SK-N-SH treated with all-trans-retinoic acid at 6 μM for 48 hours (cell line): ENCODE results near the gene TMEM132D.

Experiments
- ATAC-seq: fragments of 200-7000 bp; cut with Tn5 transposase; 3 replicates; pipeline ENCODE4 v1.9.1; 2020; ENCODE audit warnings: mild to moderate bottlenecking, moderate library complexity
- BACH2 ChIP-seq: fragments of 250-450 bp; sonication (Bioruptor Pico); IDR thresholded peaks from 2 replicates; pipeline ENCODE4 v1.9.0; 2021; ENCODE audit warnings: mild to moderate bottlenecking, borderline replicate concordance
- CSDC2 ChIP-seq: fragments of 250-450 bp; sonication (Bioruptor Pico); IDR thresholded peaks from 2 replicates; pipeline ENCODE4 v1.5.0; 2020; ENCODE audit warnings: mild to moderate bottlenecking, moderate library complexity
- ESRRG ChIP-seq: fragments of 250-450 bp; sonication (Bioruptor Pico); IDR thresholded peaks from 2 replicates; pipeline ENCODE4 v1.6.1; 2021; ENCODE audit warnings: mild to moderate bottlenecking
- GLIS3 ChIP-seq: fragments of 250-450 bp; sonication (Bioruptor Pico); IDR thresholded peaks from 2 replicates; pipeline ENCODE4 v1.5.0; 2020; ENCODE audit warnings: mild to moderate bottlenecking, moderate library complexity
- ISL1 ChIP-seq: fragments of 250-450 bp; sonication (Bioruptor Pico); IDR thresholded peaks from 2 replicates; pipeline ENCODE4 v2.1.2; 2022; ENCODE audit warnings: mild to moderate bottlenecking, moderate library complexity
- OSR1 ChIP-seq: fragments of 250-450 bp; sonication (Bioruptor Pico); IDR thresholded peaks from 2 replicates; pipeline ENCODE4 v1.8.0; 2022; ENCODE audit warnings: moderate library complexity, mild to moderate bottlenecking, inconsistent platforms
- PPARA ChIP-seq: fragments of 250-450 bp; sonication (Bioruptor Pico); IDR thresholded peaks from 2 replicates; pipeline ENCODE4 v1.5.0; 2020; ENCODE audit warnings: mild to moderate bottlenecking, borderline replicate concordance
- RARB ChIP-seq: fragments of 250-450 bp; sonication (Bioruptor Pico); IDR thresholded peaks from 2 replicates; pipeline ENCODE4 v1.8.0; 2021; ENCODE audit warnings: mild to moderate bottlenecking, moderate library complexity
- SNAI2 ChIP-seq: fragments of 250-450 bp; sonication (Bioruptor Pico); IDR thresholded peaks from 2 replicates; pipeline ENCODE4 v1.5.0; 2020; ENCODE audit warnings: mild to moderate bottlenecking, moderate library complexity
- TCF4 ChIP-seq: fragments of 250-450 bp; sonication (Bioruptor Pico); IDR thresholded peaks from 2 replicates; pipeline ENCODE4 v1.8.0; 2021; ENCODE audit warnings: mild to moderate bottlenecking, moderate library complexity, borderline replicate concordance
- TOX ChIP-seq: fragments of 250-450 bp; sonication (Bioruptor Pico); IDR thresholded peaks from 2 replicates; pipeline ENCODE4 v1.8.0; 2021; ENCODE audit warnings: mild to moderate bottlenecking, moderate library complexity, borderline replicate concordance
- ZC3H10 ChIP-seq: fragments of 250-450 bp; sonication (Bioruptor Pico); IDR thresholded peaks from 2 replicates; pipeline ENCODE4 v1.5.1; 2021; ENCODE audit warnings: mild to moderate bottlenecking, moderate library complexity
- ZFP3 ChIP-seq: fragments of 250-450 bp; sonication (Bioruptor Pico); IDR thresholded peaks from 2 replicates; pipeline ENCODE4 v1.5.0; 2020; ENCODE audit warnings: mild to moderate bottlenecking, moderate library complexity
- ZFP30 ChIP-seq: fragments of 450-650 bp; formaldehyde crosslinking; IDR thresholded peaks from 2 replicates; pipeline ENCODE4 v1.5.0; 2022; ENCODE audit warnings: mild to moderate bottlenecking, moderate library complexity
- ZNF565 ChIP-seq: fragments of 450-650 bp; formaldehyde crosslinking; conservative IDR thresholded peaks from 2 replicates; pipeline ENCODE4 v1.5.0; 2020; ENCODE audit warnings: low read depth, mild to moderate bottlenecking, moderate library complexity
- ZNF70 ChIP-seq: fragments of 450-650 bp; formaldehyde crosslinking; IDR thresholded peaks from 2 replicates; pipeline ENCODE4 v1.5.0; 2020; ENCODE audit warnings: mild to moderate bottlenecking, moderate library complexity
- ZNF8 ChIP-seq: fragments of 450-650 bp; formaldehyde crosslinking; IDR thresholded peaks from 2 replicates; pipeline ENCODE4 v1.5.0; 2020; ENCODE audit warnings: mild to moderate bottlenecking, moderate library complexity
- TF ChIP-seq, protein P1 (sequence below): fragments of 250-450 bp; sonication (Bioruptor Pico); IDR thresholded peaks from 2 replicates; pipeline ENCODE4 v1.8.0; 2020; ENCODE audit warnings: mild to moderate bottlenecking, moderate library complexity, borderline replicate concordance
- TF ChIP-seq, protein P2 (sequence below): fragments of 250-450 bp; sonication (Bioruptor Pico); IDR thresholded peaks from 2 replicates; pipeline ENCODE4 v1.5.0; 2020; ENCODE audit warnings: mild to moderate bottlenecking, moderate library complexity
- TF ChIP-seq, protein P3 (sequence below): fragments of 250-450 bp; sonication (Bioruptor Pico); IDR thresholded peaks from 2 replicates; pipeline ENCODE4 v1.5.1; 2021; ENCODE audit warnings: mild to moderate bottlenecking, moderate library complexity
- TF ChIP-seq, protein P4 (sequence below): fragments of 250-450 bp; sonication (Bioruptor Pico); IDR thresholded peaks from 2 replicates; pipeline ENCODE4 v1.8.0; 2021; ENCODE audit warnings: low read depth, mild to moderate bottlenecking, moderate library complexity, borderline replicate concordance
- TF ChIP-seq, protein P5 (sequence below): fragments of 250-450 bp; sonication (Bioruptor Pico); IDR thresholded peaks from 2 replicates; pipeline ENCODE4 v1.5.1; 2020; ENCODE audit warnings: low read depth, mild to moderate bottlenecking, moderate library complexity

TMEM132D gene

DNA sequence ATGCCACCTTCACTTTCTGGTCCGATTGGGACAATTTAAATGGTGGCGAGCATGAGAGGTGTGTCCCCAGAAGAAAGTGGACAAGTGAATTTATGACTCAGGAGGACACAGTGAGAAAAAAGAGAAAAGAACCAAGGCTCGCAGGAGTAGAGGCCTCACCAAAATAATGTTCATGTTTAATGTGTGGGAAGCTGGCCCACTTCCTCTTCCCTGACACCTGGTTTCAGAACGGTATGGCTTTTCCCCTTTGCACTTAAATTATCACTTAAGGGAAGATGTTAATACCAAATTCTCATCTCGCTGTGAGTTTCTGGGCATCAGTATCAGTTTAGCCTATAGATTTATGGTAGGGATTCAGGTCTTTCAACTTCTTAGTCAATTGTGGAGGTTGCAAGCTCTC lies 824.1 kb downstream of the TMEM132D start:
- TF ChIP-seq ZNF565 (CRISPR knock-in tag), result no peak
- no peak for TF ChIP-seq OSR1 (CRISPR knock-in tag)
- no peak for TF ChIP-seq ZC3H10 (CRISPR knock-in tag)
- no peak for TF ChIP-seq ZFP3
- no peak for TF ChIP-seq ESRRG (CRISPR knock-in tag)
- no peak for TF ChIP-seq GLIS3
- ATAC-seq, result no peak

DNA sequence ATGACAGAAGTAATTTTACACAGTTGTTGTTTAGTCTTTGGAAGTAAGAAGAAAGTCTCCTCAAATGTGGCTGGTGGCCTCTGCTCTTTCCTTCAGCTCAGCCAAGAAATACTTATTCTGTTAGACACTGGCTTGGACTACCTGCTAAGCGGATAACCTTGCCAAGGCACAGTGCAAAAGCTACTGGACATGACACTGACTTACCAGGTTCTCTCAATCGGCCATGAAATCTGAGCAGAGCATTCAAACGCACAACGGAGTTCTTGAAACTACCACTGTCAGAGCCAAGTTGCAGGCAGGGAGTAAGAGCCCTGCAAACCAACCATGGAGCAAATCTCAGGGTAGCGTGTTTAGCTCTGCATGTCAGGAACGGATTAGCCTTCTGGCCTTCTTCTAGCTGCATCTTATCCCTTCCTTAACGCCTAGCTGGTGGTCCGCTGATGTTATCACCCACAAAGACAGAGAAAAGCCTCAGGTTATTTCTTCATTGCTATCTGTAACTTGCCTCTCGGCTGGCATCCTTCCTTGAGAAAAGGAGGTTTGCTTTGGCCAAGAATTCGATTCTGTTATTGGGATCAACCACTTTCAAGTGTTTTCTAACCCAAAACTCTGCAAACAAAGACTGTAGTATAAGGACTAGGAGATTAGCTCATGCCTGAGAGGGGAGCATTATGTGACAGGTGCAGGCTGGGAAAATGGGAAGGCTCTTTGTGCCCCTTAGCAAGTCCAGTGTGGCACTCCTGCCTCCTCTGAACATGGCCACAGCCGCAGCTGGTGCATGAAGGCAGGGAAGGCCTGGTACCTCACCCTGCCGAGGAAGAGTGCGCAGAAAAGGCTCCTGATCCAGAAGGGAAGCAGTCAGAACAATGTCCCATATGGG lies 827.1 kb downstream of the TMEM132D start:
- TF ChIP-seq TOX (CRISPR knock-in tag) (no peak), TCF4 (CRISPR knock-in tag) (no peak), ZFP30 (CRISPR knock-in tag) (no peak), ISL1 (no peak), RARB (CRISPR knock-in tag) (no peak)
- TF ChIP-seq, protein P1, sequence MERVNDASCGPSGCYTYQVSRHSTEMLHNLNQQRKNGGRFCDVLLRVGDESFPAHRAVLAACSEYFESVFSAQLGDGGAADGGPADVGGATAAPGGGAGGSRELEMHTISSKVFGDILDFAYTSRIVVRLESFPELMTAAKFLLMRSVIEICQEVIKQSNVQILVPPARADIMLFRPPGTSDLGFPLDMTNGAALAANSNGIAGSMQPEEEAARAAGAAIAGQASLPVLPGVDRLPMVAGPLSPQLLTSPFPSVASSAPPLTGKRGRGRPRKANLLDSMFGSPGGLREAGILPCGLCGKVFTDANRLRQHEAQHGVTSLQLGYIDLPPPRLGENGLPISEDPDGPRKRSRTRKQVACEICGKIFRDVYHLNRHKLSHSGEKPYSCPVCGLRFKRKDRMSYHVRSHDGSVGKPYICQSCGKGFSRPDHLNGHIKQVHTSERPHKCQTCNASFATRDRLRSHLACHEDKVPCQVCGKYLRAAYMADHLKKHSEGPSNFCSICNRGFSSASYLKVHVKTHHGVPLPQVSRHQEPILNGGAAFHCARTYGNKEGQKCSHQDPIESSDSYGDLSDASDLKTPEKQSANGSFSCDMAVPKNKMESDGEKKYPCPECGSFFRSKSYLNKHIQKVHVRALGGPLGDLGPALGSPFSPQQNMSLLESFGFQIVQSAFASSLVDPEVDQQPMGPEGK (CRISPR knock-in tag), result no peak
- TF ChIP-seq, protein P2, sequence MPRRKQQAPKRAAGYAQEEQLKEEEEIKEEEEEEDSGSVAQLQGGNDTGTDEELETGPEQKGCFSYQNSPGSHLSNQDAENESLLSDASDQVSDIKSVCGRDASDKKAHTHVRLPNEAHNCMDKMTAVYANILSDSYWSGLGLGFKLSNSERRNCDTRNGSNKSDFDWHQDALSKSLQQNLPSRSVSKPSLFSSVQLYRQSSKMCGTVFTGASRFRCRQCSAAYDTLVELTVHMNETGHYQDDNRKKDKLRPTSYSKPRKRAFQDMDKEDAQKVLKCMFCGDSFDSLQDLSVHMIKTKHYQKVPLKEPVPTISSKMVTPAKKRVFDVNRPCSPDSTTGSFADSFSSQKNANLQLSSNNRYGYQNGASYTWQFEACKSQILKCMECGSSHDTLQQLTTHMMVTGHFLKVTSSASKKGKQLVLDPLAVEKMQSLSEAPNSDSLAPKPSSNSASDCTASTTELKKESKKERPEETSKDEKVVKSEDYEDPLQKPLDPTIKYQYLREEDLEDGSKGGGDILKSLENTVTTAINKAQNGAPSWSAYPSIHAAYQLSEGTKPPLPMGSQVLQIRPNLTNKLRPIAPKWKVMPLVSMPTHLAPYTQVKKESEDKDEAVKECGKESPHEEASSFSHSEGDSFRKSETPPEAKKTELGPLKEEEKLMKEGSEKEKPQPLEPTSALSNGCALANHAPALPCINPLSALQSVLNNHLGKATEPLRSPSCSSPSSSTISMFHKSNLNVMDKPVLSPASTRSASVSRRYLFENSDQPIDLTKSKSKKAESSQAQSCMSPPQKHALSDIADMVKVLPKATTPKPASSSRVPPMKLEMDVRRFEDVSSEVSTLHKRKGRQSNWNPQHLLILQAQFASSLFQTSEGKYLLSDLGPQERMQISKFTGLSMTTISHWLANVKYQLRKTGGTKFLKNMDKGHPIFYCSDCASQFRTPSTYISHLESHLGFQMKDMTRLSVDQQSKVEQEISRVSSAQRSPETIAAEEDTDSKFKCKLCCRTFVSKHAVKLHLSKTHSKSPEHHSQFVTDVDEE (CRISPR knock-in tag), result no peak
- ATAC-seq, result no peak

DNA sequence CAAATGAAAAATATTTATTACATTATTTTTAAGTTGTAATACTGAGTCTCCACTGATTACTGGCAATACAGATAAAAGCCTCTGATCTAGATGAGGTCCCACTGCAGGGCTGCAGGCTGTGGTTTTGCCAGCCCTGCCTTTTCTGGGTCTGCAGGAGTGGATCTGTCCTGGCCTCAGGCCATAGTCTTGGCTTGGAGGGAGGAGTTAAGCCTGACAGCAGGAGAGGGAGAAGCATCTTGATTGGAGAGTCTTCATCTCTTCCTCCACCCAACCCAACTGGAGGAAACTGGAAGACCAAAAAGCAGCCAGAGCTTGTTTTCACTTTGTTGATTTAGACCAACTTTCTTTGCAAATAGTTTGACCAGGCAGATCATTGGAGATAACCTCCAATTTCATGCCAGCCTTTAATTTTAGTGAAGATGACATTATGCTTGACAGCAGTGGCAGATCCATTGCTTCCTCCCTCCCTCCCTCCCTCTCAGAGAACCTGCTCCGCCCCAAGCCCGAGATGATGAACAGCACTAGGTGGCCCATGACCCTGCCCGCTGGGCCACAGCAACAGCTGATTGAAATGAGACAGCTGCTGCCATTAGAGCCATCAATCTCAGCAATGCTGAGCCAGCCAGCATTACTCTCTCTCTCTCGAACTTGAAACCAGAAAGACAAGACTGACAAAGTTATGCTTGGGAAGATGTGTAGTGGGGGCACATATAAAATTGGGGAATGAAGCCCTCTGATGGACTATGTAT lies 828.2 kb downstream of the TMEM132D start:
- ATAC-seq, result no peak
- TF ChIP-seq TCF4 (CRISPR knock-in tag), result no peak
- TF ChIP-seq ISL1, result no peak
- no peak for TF ChIP-seq GLIS3
- TF ChIP-seq BACH2 (CRISPR knock-in tag), result no peak
- TF ChIP-seq ZFP30 (CRISPR knock-in tag), result no peak
- TF ChIP-seq ZC3H10 (CRISPR knock-in tag), result no peak
- no peak for TF ChIP-seq ZNF70 (CRISPR knock-in tag)
- TF ChIP-seq, protein P3, sequence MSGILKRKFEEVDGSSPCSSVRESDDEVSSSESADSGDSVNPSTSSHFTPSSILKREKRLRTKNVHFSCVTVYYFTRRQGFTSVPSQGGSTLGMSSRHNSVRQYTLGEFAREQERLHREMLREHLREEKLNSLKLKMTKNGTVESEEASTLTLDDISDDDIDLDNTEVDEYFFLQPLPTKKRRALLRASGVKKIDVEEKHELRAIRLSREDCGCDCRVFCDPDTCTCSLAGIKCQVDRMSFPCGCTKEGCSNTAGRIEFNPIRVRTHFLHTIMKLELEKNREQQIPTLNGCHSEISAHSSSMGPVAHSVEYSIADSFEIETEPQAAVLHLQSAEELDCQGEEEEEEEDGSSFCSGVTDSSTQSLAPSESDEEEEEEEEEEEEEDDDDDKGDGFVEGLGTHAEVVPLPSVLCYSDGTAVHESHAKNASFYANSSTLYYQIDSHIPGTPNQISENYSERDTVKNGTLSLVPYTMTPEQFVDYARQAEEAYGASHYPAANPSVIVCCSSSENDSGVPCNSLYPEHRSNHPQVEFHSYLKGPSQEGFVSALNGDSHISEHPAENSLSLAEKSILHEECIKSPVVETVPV (CRISPR knock-in tag), result no peak
- no peak for TF ChIP-seq ZNF565 (CRISPR knock-in tag)
- TF ChIP-seq, protein P4, sequence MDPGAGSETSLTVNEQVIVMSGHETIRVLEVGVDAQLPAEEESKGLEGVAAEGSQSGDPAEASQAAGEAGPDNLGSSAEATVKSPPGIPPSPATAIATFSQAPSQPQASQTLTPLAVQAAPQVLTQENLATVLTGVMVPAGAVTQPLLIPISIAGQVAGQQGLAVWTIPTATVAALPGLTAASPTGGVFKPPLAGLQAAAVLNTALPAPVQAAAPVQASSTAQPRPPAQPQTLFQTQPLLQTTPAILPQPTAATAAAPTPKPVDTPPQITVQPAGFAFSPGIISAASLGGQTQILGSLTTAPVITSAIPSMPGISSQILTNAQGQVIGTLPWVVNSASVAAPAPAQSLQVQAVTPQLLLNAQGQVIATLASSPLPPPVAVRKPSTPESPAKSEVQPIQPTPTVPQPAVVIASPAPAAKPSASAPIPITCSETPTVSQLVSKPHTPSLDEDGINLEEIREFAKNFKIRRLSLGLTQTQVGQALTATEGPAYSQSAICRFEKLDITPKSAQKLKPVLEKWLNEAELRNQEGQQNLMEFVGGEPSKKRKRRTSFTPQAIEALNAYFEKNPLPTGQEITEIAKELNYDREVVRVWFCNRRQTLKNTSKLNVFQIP (CRISPR knock-in tag), result no peak
- no peak for TF ChIP-seq PPARA (CRISPR knock-in tag)
- TF ChIP-seq, protein P1 (CRISPR knock-in tag), result no peak
- no peak for TF ChIP-seq CSDC2 (CRISPR knock-in tag)
- TF ChIP-seq SNAI2 (CRISPR knock-in tag), result no peak
- TF ChIP-seq ESRRG (CRISPR knock-in tag), result no peak
- no peak for TF ChIP-seq ZNF8 (CRISPR knock-in tag)
- TF ChIP-seq RARB (CRISPR knock-in tag), result no peak
- TF ChIP-seq, protein P5, sequence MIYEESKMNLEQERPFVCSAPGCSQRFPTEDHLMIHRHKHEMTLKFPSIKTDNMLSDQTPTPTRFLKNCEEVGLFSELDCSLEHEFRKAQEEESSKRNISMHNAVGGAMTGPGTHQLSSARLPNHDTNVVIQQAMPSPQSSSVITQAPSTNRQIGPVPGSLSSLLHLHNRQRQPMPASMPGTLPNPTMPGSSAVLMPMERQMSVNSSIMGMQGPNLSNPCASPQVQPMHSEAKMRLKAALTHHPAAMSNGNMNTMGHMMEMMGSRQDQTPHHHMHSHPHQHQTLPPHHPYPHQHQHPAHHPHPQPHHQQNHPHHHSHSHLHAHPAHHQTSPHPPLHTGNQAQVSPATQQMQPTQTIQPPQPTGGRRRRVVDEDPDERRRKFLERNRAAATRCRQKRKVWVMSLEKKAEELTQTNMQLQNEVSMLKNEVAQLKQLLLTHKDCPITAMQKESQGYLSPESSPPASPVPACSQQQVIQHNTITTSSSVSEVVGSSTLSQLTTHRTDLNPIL, result no peak
- no peak for TF ChIP-seq ZFP3
